Kidney (tissue), 14 donors: ENCODE results near the gene TXLNG. TPM values are rescaled to one million over a fixed set of nuclear protein-coding genes. Genes with fewer than 3 reads are reported as not detected.
A peak's percentile ranks its signal among the peaks of the same experiment; 100 is the strongest.

Experiments used
- DNase-seq, 5 donors: peaks; one replicate each; pipeline ENCODE4 v3.0.0-alpha.2; 2013 to 2020
- FAIRE-seq: peaks from 2 replicates; lab custom pipeline; 2012; peaks lifted over from hg19 to GRCh38; lab: Jason Lieb, UNC
- H3K27ac ChIP-seq, 2 donors: one replicate each; pipeline ENCODE4 v1.7.0; 2013; ENCODE audit warnings: low read depth in 2 of 2, low read length in 2 of 2, inconsistent platforms in 1 of 2
- H3K27me3 ChIP-seq: one replicate; pipeline ENCODE4 v1.7.1; 2013; ENCODE audit warnings: low read length, inconsistent platforms; ENCODE audit not compliant: control insufficient read depth, insufficient read depth
- H3K36me3 ChIP-seq, 3 donors: one replicate each; pipeline versions ENCODE4 v1.7.0 to v1.7.1; 2013; ENCODE audit warnings: low read length in 3 of 3, control low read depth in 1 of 3, inconsistent platforms in 1 of 3; ENCODE audit not compliant: insufficient read depth in 3 of 3, control insufficient read depth in 2 of 3
- H3K4me1 ChIP-seq, 3 donors: one replicate each; pipeline versions ENCODE4 v1.7.0 to v1.7.1; 2013; ENCODE audit warnings: low read length in 3 of 3, inconsistent platforms in 1 of 3, low read depth in 1 of 3; ENCODE audit not compliant: control insufficient read depth in 2 of 3, insufficient read depth in 2 of 3
- H3K4me3 ChIP-seq, 3 donors: one replicate each; pipeline versions ENCODE4 v1.7.0 to v1.8.1; 2013; ENCODE audit warnings: low read length in 3 of 3, control low read depth in 1 of 3, inconsistent platforms in 1 of 3
- H3K9ac ChIP-seq, 3 donors: one replicate each; pipeline versions ENCODE4 v1.7.0 to v1.7.1; 2013; ENCODE audit warnings: low read length in 3 of 3, control low read depth in 1 of 3, inconsistent platforms in 1 of 3
- H3K9me3 ChIP-seq, 3 donors: one replicate each; pipeline versions ENCODE4 v1.7.0 to v1.7.1; 2013; ENCODE audit warnings: low read length in 3 of 3, control low read depth in 1 of 3, inconsistent platforms in 1 of 3; ENCODE audit not compliant: control insufficient read depth in 2 of 3, insufficient read depth in 1 of 3
- intact Hi-C: fragments of 100-400 bp; cut with DNase I; formaldehyde crosslinking; loops from one replicate; pipeline ENCODE4 v1.11.1; 2022
- polyA plus RNA-seq: library from polyadenylated mRNA; stranded (reverse); fragments of 350-450 nt; fragmentation: Illumina TruSeq; extraction: RNeasy Lipid Tissue Mini Kit (QIAGEN cat#74804); gene quantifications from one replicate; pipeline ENCODE4 v1.2.3, GENCODE V29; 2014; ENCODE audit warnings: low read depth, low replicate concordance; ENCODE audit not compliant: insufficient read depth
- total RNA-seq: library from RNA; stranded (reverse); fragmentation: NEBNext Ultra II Directional; extraction: Animal tissue kit (Norgen Biotek cat#: 25700); gene quantifications from one replicate; pipeline ENCODE4 v1.2.1, GENCODE V29; 2021
- TF ChIP-seq, protein P1 (sequence below): IDR thresholded peaks from 3 replicates; pipeline ENCODE4 v1.5.1; 2012; ENCODE audit warnings: mild to moderate bottlenecking, moderate library complexity, borderline replicate concordance; ENCODE audit not compliant: insufficient read depth; ENCODE audit errors: extremely low read depth
- donor health status: control.
- donor health status: control.
- donor health status: control.
- donor health status: control.
- donor health status: control.
- donor health status: DM: yes; HTN: yes; CAD: no.
- donor health status: Normal renal cell carcinoma (clear cell type).

TXLNG gene
- total and polyA plus RNA-seq, 2 donors from 2014 or later: 5.9 to 12.3 TPM

- Histone ChIP-seq H3K36me3 (no peaks in the 10 kb centered on the region), H3K4me1 (no peaks in the 10 kb centered on the region), H3K9me3 (no peaks in the 10 kb centered on the region), H3K27ac (no peak overlapping the region), H3K4me3 (no peak overlapping the region), H3K9ac (no peak overlapping the region), H3K27me3 (peaks cover 2% of the 10 kb centered on the region)
- intact Hi-C loops: no loop called here
- no peak for FAIRE-seq
- no peak for DNase-seq
- TF ChIP-seq, protein P1, sequence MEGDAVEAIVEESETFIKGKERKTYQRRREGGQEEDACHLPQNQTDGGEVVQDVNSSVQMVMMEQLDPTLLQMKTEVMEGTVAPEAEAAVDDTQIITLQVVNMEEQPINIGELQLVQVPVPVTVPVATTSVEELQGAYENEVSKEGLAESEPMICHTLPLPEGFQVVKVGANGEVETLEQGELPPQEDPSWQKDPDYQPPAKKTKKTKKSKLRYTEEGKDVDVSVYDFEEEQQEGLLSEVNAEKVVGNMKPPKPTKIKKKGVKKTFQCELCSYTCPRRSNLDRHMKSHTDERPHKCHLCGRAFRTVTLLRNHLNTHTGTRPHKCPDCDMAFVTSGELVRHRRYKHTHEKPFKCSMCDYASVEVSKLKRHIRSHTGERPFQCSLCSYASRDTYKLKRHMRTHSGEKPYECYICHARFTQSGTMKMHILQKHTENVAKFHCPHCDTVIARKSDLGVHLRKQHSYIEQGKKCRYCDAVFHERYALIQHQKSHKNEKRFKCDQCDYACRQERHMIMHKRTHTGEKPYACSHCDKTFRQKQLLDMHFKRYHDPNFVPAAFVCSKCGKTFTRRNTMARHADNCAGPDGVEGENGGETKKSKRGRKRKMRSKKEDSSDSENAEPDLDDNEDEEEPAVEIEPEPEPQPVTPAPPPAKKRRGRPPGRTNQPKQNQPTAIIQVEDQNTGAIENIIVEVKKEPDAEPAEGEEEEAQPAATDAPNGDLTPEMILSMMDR: no peak
Observed at GRCh38 chrX:16770970-16771482, 15.2 kb upstream of the TXLNG start.

DNA sequence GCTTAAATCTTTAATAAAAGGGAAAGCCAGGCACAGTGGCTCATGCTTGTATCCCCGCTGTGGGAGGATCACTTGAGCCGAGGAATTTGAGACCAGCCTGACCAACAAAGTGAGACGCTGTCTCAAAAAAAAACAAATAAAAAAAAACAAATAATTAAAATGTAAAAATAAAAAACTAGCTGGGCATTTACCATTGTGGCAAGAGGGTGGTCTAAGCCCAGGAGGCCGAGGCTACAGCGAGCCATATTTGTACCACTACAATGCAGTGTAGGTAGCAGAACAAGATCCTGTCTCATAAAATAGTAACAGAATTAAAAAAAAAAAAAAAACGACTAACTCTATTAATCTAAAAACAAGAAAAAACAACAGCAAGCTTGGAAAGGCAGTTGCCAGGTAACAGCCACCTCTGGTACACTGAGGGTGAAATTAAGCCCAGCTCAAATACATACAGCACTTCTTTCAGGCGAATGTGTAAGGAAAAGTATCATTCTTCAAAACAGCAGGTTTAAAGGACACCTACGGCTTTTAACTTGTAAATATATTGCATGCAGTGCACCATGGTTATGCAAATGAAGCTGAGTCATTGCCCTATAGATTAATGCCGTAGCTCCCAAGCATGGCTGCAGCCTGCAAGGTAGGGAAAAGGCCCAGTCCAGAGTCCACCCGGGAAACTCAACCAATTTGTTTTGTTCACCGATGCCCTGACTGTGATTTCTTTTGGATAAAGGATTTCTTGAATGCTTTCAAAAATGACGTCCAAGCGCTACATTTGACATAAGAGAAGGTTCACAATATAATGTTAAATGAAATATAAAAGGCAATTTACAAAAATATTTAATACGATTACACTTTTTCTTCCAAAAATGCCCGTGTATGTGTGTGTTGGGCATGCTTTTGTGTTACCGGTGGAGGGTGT is 14.5 kb upstream of the TXLNG start:
- Histone ChIP-seq H3K4me1 (no peaks in the 10 kb centered on the region), H3K27ac (no peak overlapping the region), H3K27me3 (peaks cover 2% of the 10 kb centered on the region), H3K4me3 (no peak overlapping the region), H3K9ac (no peak overlapping the region), H3K36me3 (no peaks in the 10 kb centered on the region), H3K9me3 (no peaks in the 10 kb centered on the region)
- intact Hi-C loops: no loop called here
- TF ChIP-seq, protein P1: no peak
- DNase-seq: peak in 4 of 5 donors; percentile 41 to 71 (median 52)
- no peak for FAIRE-seq

- H3K27ac ChIP-seq: no peak overlapping the region
- FAIRE-seq: no peak
- no peak overlapping the region for H3K9ac ChIP-seq
- TF ChIP-seq, protein P1: no peak
- DNase-seq: no peak
- no peaks in the 10 kb centered on the region for H3K9me3 ChIP-seq
- no peak overlapping the region for H3K4me3 ChIP-seq
- H3K27me3 ChIP-seq: peaks cover 2% of the 10 kb centered on the region
- intact Hi-C loops: no loop called here
- H3K4me1 ChIP-seq: no peaks in the 10 kb centered on the region
- H3K36me3 ChIP-seq: no peaks in the 10 kb centered on the region
Observed at GRCh38 chrX:16772460-16772859, 13.8 kb upstream of the TXLNG start.
